RWPE2 (cell line): Measurements from ENCODE around the gene CELA3B.
A peak's percentile ranks its signal among the peaks of the same experiment; 100 is the strongest.
"Not testable (repeated sequence)": the region's sequence is repeated elsewhere in the genome, so short reads cannot be mapped to it uniquely, and the experiment has no call there.

Experiments
- ATAC-seq: fragments of 200-7000 bp; cut with Tn5 transposase; 3 replicates; pipeline ENCODE4 v1.9.1; 2021; ENCODE audit warnings: low read depth
- DNase-seq: peaks from one replicate; pipeline ENCODE4 v3.0.0-alpha.2; 2020; ENCODE audit warnings: low spot score
- H3K27ac ChIP-seq: fragments of 450-650 bp; 2 replicates; pipeline ENCODE4 v1.5.1; 2017; ENCODE audit warnings: mild to moderate bottlenecking; ENCODE audit not compliant: poor library complexity, severe bottlenecking
- H3K27me3 ChIP-seq: fragments of 250-450 bp; sonication (Bioruptor Pico); 2 replicates; pipeline ENCODE4 v1.5.1; 2021; ENCODE audit warnings: mild to moderate bottlenecking, moderate library complexity; ENCODE audit not compliant: insufficient read depth, poor library complexity, severe bottlenecking
- H3K36me3 ChIP-seq: fragments of 250-450 bp; sonication (Bioruptor Pico); 2 replicates; pipeline ENCODE4 v1.5.1; 2020; ENCODE audit warnings: low read depth, mild to moderate bottlenecking, moderate library complexity
- H3K4me1 ChIP-seq: fragments of 250-450 bp; sonication (Bioruptor Pico); 2 replicates; pipeline ENCODE4 v1.5.1; 2021; ENCODE audit warnings: mild to moderate bottlenecking, moderate library complexity; ENCODE audit not compliant: insufficient read depth, poor library complexity, severe bottlenecking
- H3K4me3 ChIP-seq: fragments of 250-450 bp; sonication (Bioruptor Pico); 2 replicates; pipeline ENCODE4 v1.5.1; 2021; ENCODE audit warnings: mild to moderate bottlenecking, moderate library complexity; ENCODE audit not compliant: severe bottlenecking
- H3K9me3 ChIP-seq: fragments of 250-450 bp; sonication (Bioruptor Pico); 2 replicates; pipeline ENCODE4 v1.5.1; 2021; ENCODE audit warnings: mild to moderate bottlenecking, moderate library complexity; ENCODE audit not compliant: severe bottlenecking
- TF ChIP-seq, protein P1 (sequence below): fragments of 450-650 bp; IDR thresholded peaks from one replicate; pipeline ENCODE4 v1.5.1; 2017; ENCODE audit warnings: mild to moderate bottlenecking, moderate library complexity; ENCODE audit not compliant: poor library complexity, severe bottlenecking

Gene CELA3B, protein sequence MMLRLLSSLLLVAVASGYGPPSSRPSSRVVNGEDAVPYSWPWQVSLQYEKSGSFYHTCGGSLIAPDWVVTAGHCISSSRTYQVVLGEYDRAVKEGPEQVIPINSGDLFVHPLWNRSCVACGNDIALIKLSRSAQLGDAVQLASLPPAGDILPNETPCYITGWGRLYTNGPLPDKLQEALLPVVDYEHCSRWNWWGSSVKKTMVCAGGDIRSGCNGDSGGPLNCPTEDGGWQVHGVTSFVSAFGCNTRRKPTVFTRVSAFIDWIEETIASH

DNA sequence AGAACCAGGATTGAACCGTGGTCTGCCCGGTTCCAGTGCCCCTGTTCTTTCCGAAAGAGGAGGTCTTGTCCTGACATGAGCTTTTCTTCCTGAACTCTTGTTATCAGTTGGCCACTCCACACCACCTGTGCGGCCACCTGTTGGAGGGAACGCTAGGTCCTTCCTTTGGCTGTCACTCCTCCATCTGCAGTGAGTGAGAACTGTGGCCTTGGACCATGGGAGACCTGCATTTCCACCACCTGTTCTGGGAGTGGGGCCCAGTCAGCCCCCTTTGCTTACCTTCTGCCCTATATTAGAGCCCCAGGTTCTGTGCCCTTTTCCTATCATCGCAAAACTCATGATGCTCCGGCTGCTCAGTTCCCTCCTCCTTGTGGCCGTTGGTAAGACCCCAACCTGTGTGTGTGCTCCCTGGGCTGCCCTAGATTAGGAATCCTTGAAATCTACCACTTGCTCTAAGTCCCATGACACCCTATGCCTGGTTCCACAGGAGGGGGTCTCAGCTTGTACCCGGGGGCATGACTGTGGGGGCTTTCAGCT, at the start of gene CELA3B:
Gene CELA3B (plus strand): TSS at position 320 of the 537 bp plus-strand sequence. CDS start 18 bp downstream, at position 338.
- not testable (repeated sequence) for H3K4me3 ChIP-seq, H3K27ac ChIP-seq, H3K4me1 ChIP-seq, H3K9me3 ChIP-seq, H3K36me3 ChIP-seq, ATAC-seq, DNase-seq, H3K27me3 ChIP-seq

DNA sequence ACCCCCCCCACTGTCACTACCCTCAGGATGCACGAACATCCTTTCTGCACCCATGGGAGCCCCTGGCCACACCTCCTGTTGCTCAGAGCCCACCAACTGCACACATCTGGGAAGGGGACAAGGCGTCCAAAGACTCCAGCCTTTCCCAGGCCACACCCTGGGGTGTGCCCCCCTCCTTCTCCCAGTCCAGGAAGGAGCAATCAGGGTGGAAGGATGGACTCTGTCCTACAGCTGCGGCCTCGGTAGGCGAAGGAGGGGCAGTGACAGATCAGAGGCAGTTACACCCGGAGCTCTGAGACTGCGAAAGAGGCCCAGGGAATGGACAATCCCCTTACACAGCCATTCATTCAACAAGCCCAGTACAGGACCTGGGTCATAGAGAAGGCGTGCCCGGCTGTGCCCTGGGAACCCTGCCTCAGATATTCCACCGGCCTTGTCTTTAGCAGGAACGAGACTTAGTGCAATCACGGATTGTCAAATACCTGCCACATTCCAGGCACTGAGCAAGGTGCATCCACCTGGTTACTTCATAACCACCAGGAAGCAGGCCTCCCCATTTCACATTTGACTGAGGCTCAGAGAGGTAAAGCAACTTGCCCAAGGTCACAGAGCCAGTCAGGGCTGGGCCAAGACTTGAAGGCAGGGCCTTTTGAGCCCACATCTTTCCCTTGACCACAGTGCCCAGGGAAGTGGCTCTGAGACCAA, 49.1 kb upstream of the CELA3B start:
- peaks cover 22% of the 10 kb centered on the region for H3K4me1 ChIP-seq
- DNase-seq, result no peak

DNA sequence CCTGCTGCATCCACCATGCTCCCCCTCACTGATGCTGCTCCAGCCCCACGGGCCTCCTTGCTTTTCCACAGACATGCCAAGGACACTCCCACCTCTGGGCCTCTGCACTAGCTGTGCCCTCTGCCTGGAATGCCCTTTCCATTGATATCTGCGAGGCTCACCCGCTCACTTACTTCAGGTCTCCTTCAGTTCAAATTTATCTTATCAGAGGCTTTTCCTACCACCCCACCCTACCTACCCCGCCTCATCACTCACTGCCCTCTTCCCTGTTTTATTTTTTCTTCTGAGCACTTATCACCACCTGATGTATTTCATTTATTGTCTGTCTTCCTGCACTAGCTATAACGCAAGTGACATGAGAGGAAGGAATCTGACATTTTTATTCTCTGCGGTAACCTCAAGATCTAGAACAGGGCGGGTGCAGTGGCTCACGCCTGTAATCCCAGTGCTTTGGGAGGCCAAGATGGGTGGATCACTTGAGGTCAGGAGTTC, 46.7 kb upstream of the CELA3B start:
- DNase-seq (no peak), ATAC-seq (no peak)
- Histone ChIP-seq H3K4me1 (peaks cover 28% of the 10 kb centered on the region), H3K27ac (no peak overlapping the region), H3K4me3 (no peak overlapping the region), H3K27me3 (no peaks in the 10 kb centered on the region), H3K9me3 (no peaks in the 10 kb centered on the region), H3K36me3 (peaks cover 3% of the 10 kb centered on the region; the same call in 1 of the 2 replicates)
- TF ChIP-seq, protein P1, sequence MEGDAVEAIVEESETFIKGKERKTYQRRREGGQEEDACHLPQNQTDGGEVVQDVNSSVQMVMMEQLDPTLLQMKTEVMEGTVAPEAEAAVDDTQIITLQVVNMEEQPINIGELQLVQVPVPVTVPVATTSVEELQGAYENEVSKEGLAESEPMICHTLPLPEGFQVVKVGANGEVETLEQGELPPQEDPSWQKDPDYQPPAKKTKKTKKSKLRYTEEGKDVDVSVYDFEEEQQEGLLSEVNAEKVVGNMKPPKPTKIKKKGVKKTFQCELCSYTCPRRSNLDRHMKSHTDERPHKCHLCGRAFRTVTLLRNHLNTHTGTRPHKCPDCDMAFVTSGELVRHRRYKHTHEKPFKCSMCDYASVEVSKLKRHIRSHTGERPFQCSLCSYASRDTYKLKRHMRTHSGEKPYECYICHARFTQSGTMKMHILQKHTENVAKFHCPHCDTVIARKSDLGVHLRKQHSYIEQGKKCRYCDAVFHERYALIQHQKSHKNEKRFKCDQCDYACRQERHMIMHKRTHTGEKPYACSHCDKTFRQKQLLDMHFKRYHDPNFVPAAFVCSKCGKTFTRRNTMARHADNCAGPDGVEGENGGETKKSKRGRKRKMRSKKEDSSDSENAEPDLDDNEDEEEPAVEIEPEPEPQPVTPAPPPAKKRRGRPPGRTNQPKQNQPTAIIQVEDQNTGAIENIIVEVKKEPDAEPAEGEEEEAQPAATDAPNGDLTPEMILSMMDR, result no peak

More for the DNA sequence above, 49.1 kb upstream of the CELA3B start:
- H3K27me3 ChIP-seq, result no peaks in the 10 kb centered on the region
- ATAC-seq, result 0 out of 3 replicates have a peak, but pooled peaks have one; percentile 3
- no peak overlapping the region for H3K4me3 ChIP-seq
- TF ChIP-seq, protein P1, result no peak
- H3K27ac ChIP-seq, result no peak overlapping the region
- H3K9me3 ChIP-seq, result no peaks in the 10 kb centered on the region
- H3K36me3 ChIP-seq, result peaks cover 3% of the 10 kb centered on the region; the same call in 1 of the 2 replicates

DNA sequence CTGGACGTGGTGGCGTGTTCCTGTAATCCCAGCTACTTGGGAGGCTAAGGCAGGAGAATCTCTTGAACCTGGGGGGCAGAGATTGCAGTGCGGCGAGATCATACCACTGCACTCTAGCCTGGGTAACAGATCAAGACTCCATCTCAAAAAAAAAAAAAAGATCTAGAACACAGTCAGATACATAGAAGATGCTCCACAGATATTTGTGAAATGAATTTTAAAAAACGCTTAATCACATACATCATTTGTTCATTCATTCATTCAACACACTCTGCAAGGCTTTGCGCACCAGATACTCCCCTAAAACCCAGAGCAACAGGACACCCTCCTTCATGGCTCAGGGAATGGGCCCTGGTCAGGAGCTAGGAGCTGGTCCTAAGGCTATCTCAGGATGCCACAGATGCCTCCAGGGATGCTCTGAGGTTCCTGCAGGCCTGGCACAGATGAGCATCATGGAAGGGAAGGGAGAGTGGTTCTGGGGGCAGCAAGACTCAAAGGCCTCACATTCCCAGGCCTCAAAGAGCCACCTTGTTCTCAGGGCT, 46.1 kb upstream of the CELA3B start:
- H3K4me1 ChIP-seq, result peaks cover 34% of the 10 kb centered on the region
- no peaks in the 10 kb centered on the region for H3K27me3 ChIP-seq
- no peaks in the 10 kb centered on the region for H3K9me3 ChIP-seq
- peak overlapping the region; percentile 85 for H3K27ac ChIP-seq
- H3K4me3 ChIP-seq, result no peak overlapping the region
- DNase-seq (no peak), ATAC-seq (no peak)
- H3K36me3 ChIP-seq, result peaks cover 3% of the 10 kb centered on the region; the same call in 1 of the 2 replicates
- TF ChIP-seq, protein P1, result no peak
